CD14-positive monocyte (primary cell): ENCODE data around the gene ANXA2. TPM values are rescaled to one million over a fixed set of nuclear protein-coding genes. Genes with fewer than 3 reads are reported as not detected.
A peak's percentile ranks its signal among the peaks of the same experiment; 100 is the strongest.

ENCODE experiments used
- DNase-seq, 3 donors: peaks; one replicate each; pipeline ENCODE4 v3.0.0-alpha.2; 2011 to 2022
- H2AFZ ChIP-seq: 2 replicates; pipeline ENCODE4 v1.6.0; 2012; ENCODE audit warnings: mild to moderate bottlenecking, low read depth, low read length, inconsistent platforms; ENCODE audit not compliant: insufficient read depth, poor library complexity, severe bottlenecking
- H3K27ac ChIP-seq, 2 donors: 1 replicate in 1 of 2; 2 replicates in 1 of 2; pipeline ENCODE4 v1.5.1; 2012 to 2013; ENCODE audit warnings: low read length in 2 of 2, control low read depth in 1 of 2, inconsistent platforms in 1 of 2, low read depth in 1 of 2, mild to moderate bottlenecking in 1 of 2
- H3K27me3 ChIP-seq, 2 donors: one replicate each; pipeline versions ENCODE4 v1.6.0 to v1.6.1; 2011 to 2013; ENCODE audit warnings: low read length in 2 of 2; ENCODE audit not compliant: control insufficient read depth in 2 of 2, insufficient read depth in 2 of 2
- H3K36me3 ChIP-seq, 2 donors: replicated peaks in 1 of 2; 1 replicate in 1 of 2; 2 replicates in 1 of 2; pipeline versions ENCODE4 v1.5.1 to v1.6.1; 2012 to 2013; ENCODE audit warnings: low read length in 2 of 2, control low read depth in 1 of 2, inconsistent platforms in 1 of 2, mild to moderate bottlenecking in 1 of 2; ENCODE audit not compliant: insufficient read depth in 2 of 2, control insufficient read depth in 1 of 2
- H3K4me1 ChIP-seq, 2 donors: 1 replicate in 1 of 2; 2 replicates in 1 of 2; pipeline versions ENCODE4 v1.5.1 to v1.6.1; 2012 to 2013; ENCODE audit warnings: low read length in 2 of 2, control low read depth in 1 of 2, inconsistent platforms in 1 of 2, mild to moderate bottlenecking in 1 of 2, moderate library complexity in 1 of 2; ENCODE audit not compliant: insufficient read depth in 2 of 2, control insufficient read depth in 1 of 2
- H3K4me2 ChIP-seq: replicated peaks from 2 replicates; pipeline ENCODE3; 2012; ENCODE audit warnings: low read length, moderate library complexity, mild to moderate bottlenecking; ENCODE audit not compliant: poor library complexity, severe bottlenecking; ENCODE audit errors: extremely low read depth
- H3K4me3 ChIP-seq, 3 experiments: fragments of 200-600 bp in 1 of 3; sonication (generic) in 1 of 3; replicated peaks in 1 of 3; 1 replicate in 2 of 3; 2 replicates in 1 of 3; pipeline ENCODE4 v1.5.1; 2011 to 2013; ENCODE audit warnings: low read length in 3 of 3, mild to moderate bottlenecking in 3 of 3, control low read depth in 2 of 3, low read depth in 2 of 3, inconsistent platforms in 1 of 3, moderate library complexity in 1 of 3
- H3K79me2 ChIP-seq: 2 replicates; pipeline ENCODE4 v1.6.0; 2012; ENCODE audit warnings: mild to moderate bottlenecking, control low read depth, inconsistent platforms, low read length, moderate library complexity; ENCODE audit not compliant: insufficient read depth
- H3K9ac ChIP-seq: 2 replicates; pipeline ENCODE4 v1.6.0; 2017; ENCODE audit warnings: low read length, mild to moderate bottlenecking; ENCODE audit not compliant: insufficient read depth, poor library complexity, severe bottlenecking
- H3K9me3 ChIP-seq, 2 donors: replicated peaks in 1 of 2; 1 replicate in 1 of 2; 2 replicates in 1 of 2; pipeline versions ENCODE4 v1.5.1 to v1.6.1; 2012 to 2013; ENCODE audit warnings: low read length in 2 of 2, control low read depth in 1 of 2; ENCODE audit not compliant: control insufficient read depth in 1 of 2, insufficient read depth in 1 of 2
- H4K20me1 ChIP-seq: 2 replicates; pipeline ENCODE4 v1.6.0; 2012; ENCODE audit warnings: mild to moderate bottlenecking, low read length, control low read depth, moderate library complexity; ENCODE audit not compliant: insufficient read depth
- H3K27ac Mint-ChIP-seq, 7 donors: one replicate each; pipeline ENCODE4 v1.8.0; 2020; ENCODE audit warnings: mild to moderate bottlenecking in 7 of 7, mixed read lengths in 7 of 7, moderate library complexity in 6 of 7, inconsistent platforms in 2 of 7
- H3K27me3 Mint-ChIP-seq, 3 donors: one replicate each; pipeline ENCODE4 v1.8.0; 2021 to 2022; ENCODE audit warnings: low read depth in 3 of 3, mild to moderate bottlenecking in 3 of 3, mixed read lengths in 3 of 3, moderate library complexity in 3 of 3, inconsistent platforms in 1 of 3
- H3K36me3 Mint-ChIP-seq, 2 donors: one replicate each; pipeline ENCODE4 v1.8.0; 2020; ENCODE audit warnings: mixed read lengths in 2 of 2, inconsistent platforms in 1 of 2, mild to moderate bottlenecking in 1 of 2
- H3K4me1 Mint-ChIP-seq: one replicate; pipeline ENCODE4 v1.8.0; 2020; ENCODE audit warnings: mild to moderate bottlenecking, mixed read lengths
- H3K4me3 Mint-ChIP-seq, 2 donors: one replicate each; pipeline ENCODE4 v1.8.0; 2020; ENCODE audit warnings: mild to moderate bottlenecking in 2 of 2, mixed read lengths in 2 of 2, moderate library complexity in 1 of 2
- H3K9me3 Mint-ChIP-seq, 7 donors: one replicate each; pipeline ENCODE4 v1.8.0; 2020 to 2022; ENCODE audit warnings: mixed read lengths in 7 of 7, mild to moderate bottlenecking in 6 of 7, moderate library complexity in 6 of 7, inconsistent platforms in 2 of 7
- WGBS: methylation state at CpG from one replicate; pipeline ENCODE4 v1.1.5; 2013; ENCODE audit warnings: missing lambda C conversion rate; ENCODE audit not compliant: insufficient coverage; 5-methylcytosine and 5-hydroxymethylcytosine counted together
- intact Hi-C, 2 donors: fragments of 100-400 bp; cut with micrococcal nuclease; formaldehyde crosslinking; loops; one replicate each; pipeline versions ENCODE4 v1.15.0 to v1.15.1; 2023
- polyA plus RNA-seq, 3 donors: library from polyadenylated mRNA; depleted of rRNA in 1 of 3; unstranded in 2 of 3; stranded (reverse) in 1 of 3; fragments of 300-500 nt in 2 of 3; fragments of >200 nt in 1 of 3; fragmentation: Illumina TruSeq in 2 of 3; gene quantifications; 1 replicate in 2 of 3; 2 replicates in 1 of 3; pipeline ENCODE4 v1.2.3, GENCODE V29; 2012 to 2021
- TF ChIP-seq, protein P1 (sequence below): fragments of 200-600 bp; IDR thresholded peaks from one replicate; pipeline ENCODE4 v1.8.0; 2022; ENCODE audit warnings: antibody characterized with exemption, mild to moderate bottlenecking

The ANXA2 gene
- polyA plus RNA-seq, 3 donors = 966 to 2,079 (median 2,046) TPM

DNA sequence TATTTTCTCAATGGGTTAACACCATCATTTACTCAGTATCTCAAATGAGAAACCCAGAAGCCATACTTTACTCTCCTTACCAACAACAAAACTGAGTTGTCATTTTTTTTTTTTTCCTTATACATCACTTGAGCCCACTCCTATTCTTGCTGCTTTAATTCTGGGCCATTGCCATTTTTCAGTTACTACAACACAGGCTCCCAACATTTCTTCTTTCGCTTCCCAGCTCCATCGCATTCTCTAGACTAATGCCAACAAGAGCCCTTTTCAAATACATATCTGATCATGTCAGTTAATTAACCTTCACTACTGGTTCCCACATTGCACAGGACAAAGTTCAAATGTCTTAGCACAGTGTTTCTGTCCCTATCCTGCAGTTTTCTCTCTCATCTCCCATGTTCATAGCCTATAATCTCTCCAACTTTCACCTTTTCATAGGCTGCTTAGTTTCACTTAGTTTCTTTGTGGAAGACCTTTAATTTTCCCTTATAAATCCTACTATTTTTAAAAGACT is 22.5 kb upstream of the ANXA2 start:
- Histone ChIP-seq H3K9me3 (no peaks in the 10 kb centered on the region), H3K79me2 (no peaks in the 10 kb centered on the region), H3K27ac (no peak overlapping the region), H3K4me1 (peaks cover 13 to 22% of the 10 kb centered on the region in 2 donors), H4K20me1 (peaks cover 3% of the 10 kb centered on the region), H3K4me3 (no peak overlapping the region), H2AFZ (no peak overlapping the region), H3K36me3 (peaks cover 7 to 12% of the 10 kb centered on the region in 2 donors), H3K9ac (no peak overlapping the region), H3K4me2 (no peak overlapping the region), H3K27me3 (no peaks in the 10 kb centered on the region)
- no peak overlapping the region for H3K4me3 Mint-ChIP-seq
- H3K4me1 Mint-ChIP-seq = peaks cover 25% of the 10 kb centered on the region
- intact Hi-C loops = no loop called here
- H3K27me3 Mint-ChIP-seq = peaks cover 0 to 1% (median 0%) of the 10 kb centered on the region in 3 donors
- 97% methylated on average over 2 of the region's 2 CpGs for WGBS
- TF ChIP-seq, protein P1, sequence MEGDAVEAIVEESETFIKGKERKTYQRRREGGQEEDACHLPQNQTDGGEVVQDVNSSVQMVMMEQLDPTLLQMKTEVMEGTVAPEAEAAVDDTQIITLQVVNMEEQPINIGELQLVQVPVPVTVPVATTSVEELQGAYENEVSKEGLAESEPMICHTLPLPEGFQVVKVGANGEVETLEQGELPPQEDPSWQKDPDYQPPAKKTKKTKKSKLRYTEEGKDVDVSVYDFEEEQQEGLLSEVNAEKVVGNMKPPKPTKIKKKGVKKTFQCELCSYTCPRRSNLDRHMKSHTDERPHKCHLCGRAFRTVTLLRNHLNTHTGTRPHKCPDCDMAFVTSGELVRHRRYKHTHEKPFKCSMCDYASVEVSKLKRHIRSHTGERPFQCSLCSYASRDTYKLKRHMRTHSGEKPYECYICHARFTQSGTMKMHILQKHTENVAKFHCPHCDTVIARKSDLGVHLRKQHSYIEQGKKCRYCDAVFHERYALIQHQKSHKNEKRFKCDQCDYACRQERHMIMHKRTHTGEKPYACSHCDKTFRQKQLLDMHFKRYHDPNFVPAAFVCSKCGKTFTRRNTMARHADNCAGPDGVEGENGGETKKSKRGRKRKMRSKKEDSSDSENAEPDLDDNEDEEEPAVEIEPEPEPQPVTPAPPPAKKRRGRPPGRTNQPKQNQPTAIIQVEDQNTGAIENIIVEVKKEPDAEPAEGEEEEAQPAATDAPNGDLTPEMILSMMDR = no peak
- no peak overlapping the region for H3K27ac Mint-ChIP-seq
- no peak for DNase-seq
- H3K9me3 Mint-ChIP-seq = no peaks in the 10 kb centered on the region
- H3K36me3 Mint-ChIP-seq = peaks cover 14 to 25% of the 10 kb centered on the region in 2 donors

DNA sequence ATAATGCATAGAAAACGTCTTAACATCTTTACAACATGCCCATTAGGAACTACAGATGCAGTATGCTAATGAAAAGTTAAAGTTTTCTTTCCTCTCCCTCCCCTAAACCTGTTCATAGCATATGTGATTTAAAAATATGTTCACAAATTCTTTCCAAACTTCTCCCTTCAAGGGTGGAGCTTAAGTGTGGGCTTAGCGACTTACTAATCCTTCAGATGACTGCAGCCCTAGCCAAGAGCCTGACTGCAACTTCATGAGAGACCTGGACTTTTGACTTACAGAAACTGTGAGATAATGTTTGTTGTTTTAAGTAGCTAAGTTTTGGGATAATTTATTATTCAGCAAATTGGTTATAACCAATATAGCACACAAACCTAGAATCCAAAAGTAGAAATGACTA is 22.0 kb upstream of the ANXA2 start:
- Histone ChIP-seq H3K27ac (no peak overlapping the region), H4K20me1 (peaks cover 3% of the 10 kb centered on the region), H3K4me2 (no peak overlapping the region), H3K9me3 (no peaks in the 10 kb centered on the region), H3K79me2 (no peaks in the 10 kb centered on the region), H2AFZ (no peak overlapping the region), H3K27me3 (no peaks in the 10 kb centered on the region), H3K4me1 (peaks cover 10 to 17% of the 10 kb centered on the region in 2 donors), H3K4me3 (no peak overlapping the region), H3K9ac (no peak overlapping the region), H3K36me3 (peaks cover 7 to 11% of the 10 kb centered on the region in 2 donors)
- Mint-ChIP-seq H3K27ac (peak overlapping the region in 1 of 7 donors; percentile 36), H3K27me3 (peaks cover 0 to 1% (median 0%) of the 10 kb centered on the region in 3 donors), H3K36me3 (peaks cover 13 to 24% of the 10 kb centered on the region in 2 donors), H3K4me3 (no peak overlapping the region), H3K9me3 (peaks cover 0 to 2% (median 0%) of the 10 kb centered on the region in 7 donors), H3K4me1 (peaks cover 20% of the 10 kb centered on the region)
- intact Hi-C loops = no loop called here
- WGBS = 80% methylated on average over 1 of the region's 2 CpGs
- no peak for DNase-seq
- TF ChIP-seq, protein P1 = no peak
